Brain microvascular endothelial cell (primary cell): Measurements from ENCODE around the gene DENND5B.

Experiments used
- DNase-seq: peaks from one replicate; pipeline ENCODE4 v3.0.0-alpha.2; 2020
- H3K27ac ChIP-seq: fragments of 250-450 bp; sonication (Bioruptor Pico); 2 replicates; pipeline ENCODE4 v1.5.1; 2020; ENCODE audit warnings: mild to moderate bottlenecking, moderate library complexity
- H3K27me3 ChIP-seq: fragments of 250-450 bp; sonication (Bioruptor Pico); replicated peaks from 2 replicates; pipeline ENCODE4 v1.5.1; 2020; ENCODE audit warnings: mild to moderate bottlenecking
- H3K36me3 ChIP-seq: fragments of 250-450 bp; sonication (Bioruptor Pico); replicated peaks from 2 replicates; pipeline ENCODE4 v1.5.1; 2020; ENCODE audit warnings: mild to moderate bottlenecking
- H3K4me3 ChIP-seq: 2 replicates; pipeline ENCODE4 v1.5.1; 2011; ENCODE audit warnings: low read depth, mild to moderate bottlenecking, control low read depth, low read length, moderate library complexity
- in situ Hi-C: cut with HindIII; loops from 2 replicates; pipeline ENCODE4 v1.10.0; 2017; ENCODE audit warnings: low sequenced_read_pairs, low pct_ligation_motif_present
- TF ChIP-seq, protein P1 (sequence below): IDR thresholded peaks from 2 replicates; pipeline ENCODE4 v1.5.1; 2011; ENCODE audit warnings: low read depth, mild to moderate bottlenecking, moderate library complexity, low read length, control low read depth, inconsistent platforms; ENCODE audit errors: missing control alignments

DENND5B gene

DNA sequence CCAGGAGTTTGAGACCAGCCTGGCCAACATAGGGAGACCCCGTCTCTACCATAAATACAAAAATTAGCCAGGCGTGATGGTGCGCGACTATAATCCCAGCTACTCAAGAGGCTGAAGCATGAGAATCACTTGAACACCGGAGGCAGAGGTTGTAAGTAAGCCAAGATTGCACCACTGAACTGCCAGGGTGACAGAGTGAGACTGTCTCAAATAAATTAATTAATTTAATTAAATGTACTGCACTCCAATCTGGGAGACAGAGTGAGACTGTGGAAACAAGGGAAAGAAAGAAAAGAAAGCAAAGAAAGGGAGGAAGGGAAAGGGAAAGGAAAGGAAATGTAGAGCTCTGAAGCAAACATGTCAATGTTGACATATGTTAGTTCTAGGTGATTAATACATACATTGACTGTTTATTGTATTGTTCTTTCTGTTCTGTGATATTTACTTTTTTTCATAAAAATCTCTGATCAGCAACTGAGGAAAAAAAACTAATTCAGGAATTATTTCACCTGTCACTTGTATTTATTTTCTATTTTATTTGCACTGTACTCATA lies 99.6 kb downstream of the DENND5B start:
- H3K36me3 ChIP-seq = no peaks in the 10 kb centered on the region
- no peak for DNase-seq
- peak overlapping the region; percentile 62 for H3K27ac ChIP-seq
- no peak overlapping the region for H3K4me3 ChIP-seq
- TF ChIP-seq, protein P1, sequence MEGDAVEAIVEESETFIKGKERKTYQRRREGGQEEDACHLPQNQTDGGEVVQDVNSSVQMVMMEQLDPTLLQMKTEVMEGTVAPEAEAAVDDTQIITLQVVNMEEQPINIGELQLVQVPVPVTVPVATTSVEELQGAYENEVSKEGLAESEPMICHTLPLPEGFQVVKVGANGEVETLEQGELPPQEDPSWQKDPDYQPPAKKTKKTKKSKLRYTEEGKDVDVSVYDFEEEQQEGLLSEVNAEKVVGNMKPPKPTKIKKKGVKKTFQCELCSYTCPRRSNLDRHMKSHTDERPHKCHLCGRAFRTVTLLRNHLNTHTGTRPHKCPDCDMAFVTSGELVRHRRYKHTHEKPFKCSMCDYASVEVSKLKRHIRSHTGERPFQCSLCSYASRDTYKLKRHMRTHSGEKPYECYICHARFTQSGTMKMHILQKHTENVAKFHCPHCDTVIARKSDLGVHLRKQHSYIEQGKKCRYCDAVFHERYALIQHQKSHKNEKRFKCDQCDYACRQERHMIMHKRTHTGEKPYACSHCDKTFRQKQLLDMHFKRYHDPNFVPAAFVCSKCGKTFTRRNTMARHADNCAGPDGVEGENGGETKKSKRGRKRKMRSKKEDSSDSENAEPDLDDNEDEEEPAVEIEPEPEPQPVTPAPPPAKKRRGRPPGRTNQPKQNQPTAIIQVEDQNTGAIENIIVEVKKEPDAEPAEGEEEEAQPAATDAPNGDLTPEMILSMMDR = no peak
- in situ Hi-C loops = no loop called here
- no peaks in the 10 kb centered on the region for H3K27me3 ChIP-seq

- H3K4me3 ChIP-seq = no peak overlapping the region
- H3K27me3 ChIP-seq = no peaks in the 10 kb centered on the region
- TF ChIP-seq, protein P1 = no peak
- no peaks in the 10 kb centered on the region for H3K36me3 ChIP-seq
- in situ Hi-C loops = no loop called here
- H3K27ac ChIP-seq = no peak overlapping the region
- no peak for DNase-seq
These were observed 102.1 kb downstream of the DENND5B start for GRCh38 chr12:31488737-31489338.

DNA sequence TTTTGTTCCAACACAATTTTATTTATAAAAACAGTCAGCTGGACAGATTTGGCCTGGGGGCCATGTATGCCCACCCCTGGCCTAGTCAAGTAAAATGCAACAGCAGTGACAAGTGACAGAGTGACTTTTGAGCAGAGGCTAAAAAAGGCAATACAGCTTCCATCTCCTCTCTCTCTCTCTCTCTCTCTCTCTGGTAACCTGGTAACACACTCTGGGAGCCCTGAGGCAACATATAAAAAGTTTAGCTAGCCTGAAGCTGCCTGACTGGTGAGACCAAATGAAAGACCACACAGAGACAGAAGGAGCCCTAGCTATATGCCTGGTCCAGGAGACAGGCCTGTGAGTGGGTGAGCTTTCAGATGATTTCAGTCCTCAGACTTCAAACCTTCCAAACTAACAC lies 105.4 kb downstream of the DENND5B start:
- no peak for DNase-seq
- no peak overlapping the region for H3K4me3 ChIP-seq
- in situ Hi-C loops = no loop called here
- no peaks in the 10 kb centered on the region for H3K27me3 ChIP-seq
- TF ChIP-seq, protein P1 = no peak
- no peaks in the 10 kb centered on the region for H3K36me3 ChIP-seq
- no peak overlapping the region for H3K27ac ChIP-seq

GRCh38 chr12:31482816-31483215 lies 108.1 kb downstream of the DENND5B start:
- in situ Hi-C loops = no loop called here
- Histone ChIP-seq H3K27me3 (no peaks in the 10 kb centered on the region), H3K27ac (no peak overlapping the region), H3K4me3 (no peak overlapping the region), H3K36me3 (no peaks in the 10 kb centered on the region)
- TF ChIP-seq, protein P1 = no peak
- DNase-seq = peak; percentile 64

DNA sequence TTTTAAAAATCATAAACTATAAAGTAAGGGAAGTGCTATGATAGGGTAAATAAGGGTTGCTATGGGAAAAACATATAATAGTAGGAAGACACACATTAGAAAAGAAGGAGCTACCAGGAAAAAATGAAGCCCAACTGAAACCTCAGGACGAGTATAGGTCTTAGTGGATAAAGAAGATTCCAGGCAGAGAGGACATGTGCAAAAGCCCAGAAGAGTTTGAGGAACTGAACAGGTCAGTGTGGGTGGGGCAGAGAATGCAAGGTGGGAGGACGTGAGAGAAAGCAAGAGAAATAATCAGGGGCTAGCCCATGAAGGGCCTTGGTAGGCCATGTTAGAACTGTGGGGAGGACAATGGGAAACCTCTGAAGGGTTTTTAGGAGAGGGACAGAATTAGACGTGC lies 109.5 kb downstream of the DENND5B start:
- TF ChIP-seq, protein P1 = no peak

More for the DNA sequence above, 109.5 kb downstream of the DENND5B start:
- no peak for DNase-seq
- Histone ChIP-seq H3K27me3 (no peaks in the 10 kb centered on the region), H3K4me3 (no peak overlapping the region), H3K27ac (no peak overlapping the region), H3K36me3 (no peaks in the 10 kb centered on the region)
- in situ Hi-C loops = no loop called here
